IMR-90 (cell line): Measurements from ENCODE around the gene RUNX1. TPM values are rescaled to one million over a fixed set of nuclear protein-coding genes. Genes with fewer than 3 reads are reported as not detected.
A peak's percentile ranks its signal among the peaks of the same experiment; 100 is the strongest.

Experiments
- ATAC-seq: fragments of 200-7000 bp; cut with Tn5 transposase; 2 replicates; pipeline ENCODE4 v1.9.1; 2020; ENCODE audit warnings: low read depth, mild to moderate bottlenecking, moderate library complexity
- BruUV-seq: library from RNA; stranded (reverse); fragments of 400-500 nt; replicated peaks from 2 replicates; lab custom pipeline; 2021; lab: Mats Ljungman, UMichigan
- CTCF ChIA-PET: fragments of 300-600 bp; formaldehyde crosslinking; extraction: SDS; loops from one replicate; lab custom pipeline; 2021; ENCODE audit warnings: antibody characterized with exemption; lab: Yijun Ruan, JAX
- POLR2A ChIA-PET: fragments of 300-600 bp; sonication (Branson Sonifier 250); formaldehyde crosslinking; loops from one replicate; lab custom pipeline; 2022; ENCODE audit warnings: antibody characterized with exemption; ENCODE audit not compliant: unreplicated experiment; lab: Charles Lee
- DNase-seq: peaks from one replicate; pipeline ENCODE4 v3.0.0; 2013
- H2AFZ ChIP-seq: replicated peaks from 2 replicates; pipeline ENCODE3; 2013; ENCODE audit warnings: low read length, mild to moderate bottlenecking; ENCODE audit not compliant: poor library complexity
- H2AK5ac ChIP-seq: 2 replicates; pipeline ENCODE4 v1.6.1; 2013; ENCODE audit warnings: low read depth, low read length, inconsistent platforms
- H2AK9ac ChIP-seq: replicated peaks from 2 replicates; pipeline ENCODE3; 2013; ENCODE audit warnings: mild to moderate bottlenecking, low read depth, low read length, moderate library complexity; ENCODE audit not compliant: poor library complexity
- H2BK120ac ChIP-seq: 2 replicates; pipeline ENCODE4 v1.6.1; 2013; ENCODE audit warnings: low read depth, low read length, inconsistent platforms
- H2BK15ac ChIP-seq: 3 replicates; pipeline ENCODE4 v1.6.1; 2013; ENCODE audit warnings: low read depth, low read length, inconsistent platforms
- H2BK20ac ChIP-seq: 2 replicates; pipeline ENCODE4 v1.6.1; 2013; ENCODE audit warnings: low read depth, mild to moderate bottlenecking, inconsistent platforms, low read length, moderate library complexity
- H2BK5ac ChIP-seq: 2 replicates; pipeline ENCODE4 v1.6.1; 2013; ENCODE audit warnings: mild to moderate bottlenecking, low read depth, low read length, inconsistent platforms; ENCODE audit not compliant: poor library complexity, severe bottlenecking
- H3K14ac ChIP-seq: replicated peaks from 2 replicates; pipeline ENCODE4 v1.6.1; 2013; ENCODE audit warnings: low read depth, low read length, inconsistent platforms
- H3K18ac ChIP-seq: 2 replicates; pipeline ENCODE4 v1.6.1; 2013; ENCODE audit warnings: low read depth, low read length, control low read depth
- H3K23ac ChIP-seq: 2 replicates; pipeline ENCODE4 v1.6.1; 2013; ENCODE audit warnings: low read depth, low read length, inconsistent platforms
- H3K27ac ChIP-seq: 2 replicates; pipeline ENCODE4 v1.5.1; 2013; ENCODE audit warnings: mild to moderate bottlenecking, control low read depth, low read length; ENCODE audit not compliant: insufficient read depth
- H3K27me3 ChIP-seq: 2 replicates; pipeline ENCODE4 v1.6.1; 2013; ENCODE audit warnings: low read length; ENCODE audit not compliant: control insufficient read depth, insufficient read depth
- H3K36me3 ChIP-seq: 2 replicates; pipeline ENCODE4 v1.6.1; 2013; ENCODE audit warnings: low read length, mixed read lengths; ENCODE audit not compliant: control insufficient read depth, insufficient read depth
- H3K4ac ChIP-seq: 2 replicates; pipeline ENCODE4 v1.6.1; 2013; ENCODE audit warnings: low read depth, low read length, inconsistent platforms
- H3K4me1 ChIP-seq: 2 replicates; pipeline ENCODE4 v1.6.1; 2013; ENCODE audit warnings: low read length, mixed read lengths; ENCODE audit not compliant: control insufficient read depth, insufficient read depth
- H3K4me2 ChIP-seq: 2 replicates; pipeline ENCODE4 v1.6.1; 2013; ENCODE audit warnings: low read depth, mild to moderate bottlenecking, control low read depth, low read length, moderate library complexity
- H3K4me3 ChIP-seq: 2 replicates; pipeline ENCODE4 v1.5.1; 2013; ENCODE audit warnings: low read depth, mild to moderate bottlenecking, control low read depth, low read length, moderate library complexity; ENCODE audit not compliant: insufficient read depth
- H3K56ac ChIP-seq: 2 replicates; pipeline ENCODE4 v1.6.1; 2013; ENCODE audit warnings: low read length, inconsistent platforms; ENCODE audit not compliant: insufficient read depth; ENCODE audit errors: extremely low read depth
- H3K79me1 ChIP-seq, 2 experiments: 2 replicates each; pipeline ENCODE4 v1.6.1; 2013; ENCODE audit warnings: low read length in 2 of 2, inconsistent platforms in 1 of 2, low read depth in 1 of 2
- H3K9ac ChIP-seq: 2 replicates; pipeline ENCODE4 v1.6.1; 2013; ENCODE audit warnings: low read depth, low read length, control low read depth
- H3K9me1 ChIP-seq: 2 replicates; pipeline ENCODE4 v1.6.1; 2013; ENCODE audit warnings: low read length, inconsistent platforms; ENCODE audit not compliant: insufficient read depth
- H3K9me3 ChIP-seq: 2 replicates; pipeline ENCODE4 v1.6.1; 2013; ENCODE audit warnings: low read length; ENCODE audit not compliant: control insufficient read depth, insufficient read depth
- H4K20me1 ChIP-seq: 2 replicates; pipeline ENCODE4 v1.6.1; 2013; ENCODE audit warnings: low read length, inconsistent platforms; ENCODE audit not compliant: insufficient read depth
- H4K5ac ChIP-seq: 2 replicates; pipeline ENCODE4 v1.6.1; 2013; ENCODE audit warnings: mild to moderate bottlenecking, low read depth, low read length, control low read depth
- H4K8ac ChIP-seq, 2 experiments: 2 replicates each; pipeline ENCODE4 v1.6.1; 2013; ENCODE audit warnings: low read depth in 2 of 2, low read length in 2 of 2, control low read depth in 1 of 2, inconsistent platforms in 1 of 2
- H4K91ac ChIP-seq: 2 replicates; pipeline ENCODE4 v1.6.1; 2013; ENCODE audit warnings: low read depth, low read length, inconsistent platforms; ENCODE audit not compliant: insufficient read depth
- CEBPB ChIP-seq: IDR thresholded peaks from 2 replicates; pipeline ENCODE4 v1.6.1; 2012; ENCODE audit warnings: low read depth, low read length, improper control_type of control experiment
- MAZ ChIP-seq: IDR thresholded peaks from 2 replicates; pipeline ENCODE4 v1.6.1; 2012; ENCODE audit warnings: low read depth, mild to moderate bottlenecking, low read length, improper control_type of control experiment, moderate library complexity, borderline replicate concordance
- NFE2L2 ChIP-seq: fragments of 150-350 bp; IDR thresholded peaks from 2 replicates; pipeline ENCODE4 v1.6.1; 2016; ENCODE audit warnings: low read depth, mild to moderate bottlenecking, low read length
- SMC3 ChIP-seq: fragments of 150-350 bp; IDR thresholded peaks from 2 replicates; pipeline ENCODE4 v1.6.1; 2016; ENCODE audit warnings: low read depth, mild to moderate bottlenecking, antibody characterized with exemption, low read length, moderate library complexity
- WGBS, 2 experiments: methylation state at CpG; one replicate each; pipeline versions ENCODE4 v1.1.5 to v1.1.7; 2013; ENCODE audit warnings: missing lambda C conversion rate in 2 of 2; ENCODE audit not compliant: insufficient read length in 1 of 2; ENCODE audit errors: extremely low coverage in 2 of 2; 5-methylcytosine and 5-hydroxymethylcytosine counted together
- dilution Hi-C: fragments of 300-500 bp; cut with HindIII; formaldehyde crosslinking; loops from one replicate; pipeline ENCODE4 v1.14.3; 2018; ENCODE audit warnings: low sequenced_read_pairs; ENCODE audit not compliant: unreplicated experiment
- in situ Hi-C: fragments of 300-500 bp; cut with MboI; formaldehyde crosslinking; loops from 3 replicates; pipeline ENCODE4 v1.14.3; 2019; ENCODE audit warnings: low sequenced_read_pairs, inconsistent platforms, mixed read lengths
- intact Hi-C: fragments of 100-400 bp; cut with micrococcal nuclease; formaldehyde crosslinking; loops from 2 replicates; pipeline ENCODE4 v1.10.0; 2022
- polyA plus RNA-seq, 3 experiments: library from polyadenylated mRNA; depleted of rRNA; stranded (reverse); fragments of >200 nt; gene quantifications; 2 replicates each; pipeline ENCODE4 v1.2.3, GENCODE V29; 2012; ENCODE audit warnings: low replicate concordance in 1 of 3
- total RNA-seq: library from RNA; depleted of rRNA; stranded (reverse); fragments of >200 nt; gene quantifications from 2 replicates; pipeline ENCODE4 v1.2.3, GENCODE V29; 2012
- TF ChIP-seq, protein P1 (sequence below): conservative IDR thresholded peaks from 2 replicates; pipeline ENCODE4 v1.5.1; 2012; ENCODE audit warnings: mild to moderate bottlenecking, low read depth, low read length, improper control_type of control experiment
- TF ChIP-seq, protein P2 (sequence below): fragments of 150-350 bp; IDR thresholded peaks from 2 replicates; pipeline ENCODE4 v1.6.1; 2017; ENCODE audit warnings: mild to moderate bottlenecking, antibody characterized with exemption, low read length, low read depth

Gene RUNX1
- total and polyA plus RNA-seq, 2 of the 4 experiments (the other 2 are of a cell fraction), result 34.5 to 56.5 TPM

DNA sequence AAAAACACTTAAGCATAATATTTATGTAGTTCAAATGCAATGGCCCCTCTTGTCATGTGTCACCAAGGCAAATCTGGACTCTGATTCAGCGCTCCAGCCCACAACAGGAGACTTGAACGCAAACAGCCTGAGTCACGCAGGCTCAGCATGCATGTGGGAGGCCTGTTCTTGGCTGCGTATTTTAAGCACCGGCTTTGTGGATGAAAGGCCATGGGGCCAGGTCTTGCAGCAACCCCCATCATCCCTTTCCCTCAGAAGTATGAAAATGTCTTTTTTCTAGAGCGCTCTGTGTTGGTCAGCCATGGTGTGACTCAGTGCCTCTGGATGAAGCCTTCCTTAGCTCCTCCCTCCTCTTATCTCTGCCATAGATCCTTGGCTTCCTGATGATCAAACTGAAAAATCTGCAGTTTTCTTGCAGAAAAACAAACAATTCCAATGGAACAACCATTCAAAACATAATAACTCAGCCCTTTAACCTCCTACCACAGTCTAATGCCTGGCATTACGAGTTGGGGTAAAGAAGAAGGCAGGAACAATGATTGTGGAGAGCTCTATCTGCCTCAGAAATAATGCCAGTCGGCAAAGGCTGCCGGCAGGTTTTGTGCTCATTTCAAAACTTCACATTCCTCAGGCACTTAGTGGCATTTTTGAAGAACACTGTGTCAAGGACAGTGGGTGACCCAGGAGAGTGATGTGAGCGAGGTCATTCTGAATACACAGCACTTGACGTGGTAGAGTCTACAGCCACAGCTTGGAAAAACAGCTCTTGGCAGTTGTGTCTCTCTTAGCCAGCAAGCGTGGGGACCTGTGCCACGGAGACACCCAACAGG is 212.8 kb downstream of the RUNX1 start (continued):
- peak; percentile 76; the same call in 1 of the 2 replicates for TF ChIP-seq MAZ
- TF ChIP-seq NFE2L2, result peak; percentile 98

DNA sequence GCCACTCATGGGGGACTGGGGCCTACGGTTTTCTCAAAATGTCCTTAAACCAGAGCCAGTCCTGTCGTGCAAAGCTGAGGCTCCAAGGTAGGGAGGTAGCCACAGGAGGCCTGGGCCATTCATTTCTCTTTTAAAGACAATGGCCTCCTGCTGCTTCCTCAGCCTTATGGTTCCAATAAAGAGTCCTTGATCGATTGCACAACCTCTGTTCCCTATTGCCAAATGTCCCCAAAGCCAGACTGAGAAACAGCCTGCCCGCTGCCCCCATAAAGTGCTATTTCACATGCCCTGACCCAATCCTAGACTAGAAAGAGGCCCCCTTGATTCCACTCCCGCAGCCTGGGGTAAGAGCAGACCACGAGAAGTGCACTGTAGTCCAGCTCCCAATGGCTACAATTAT is 213.6 kb downstream of the RUNX1 start:
- Histone ChIP-seq H2AK5ac (peak overlapping the region; percentile 83), H3K36me3 (peaks cover 44% of the 10 kb centered on the region), H2AK9ac (no peak overlapping the region), H2BK5ac (peak overlapping the region; percentile 64), H3K18ac (peak overlapping the region; percentile 3), H3K23ac (peak overlapping the region; percentile 69), H3K4me3 (no peak overlapping the region), H4K8ac (peak overlapping the region; percentile 34 to 74; a peak in 2 of 4 replicates), H3K27me3 (no peaks in the 10 kb centered on the region), H4K5ac (peak overlapping the region; percentile 66), H3K4me1 (peaks cover 28% of the 10 kb centered on the region), H2AFZ (no peak overlapping the region), H3K4me2 (no peak overlapping the region), H4K91ac (peak overlapping the region; percentile 88), H3K56ac (no peak overlapping the region), H3K4ac (peak overlapping the region; percentile 89), H2BK15ac (peak overlapping the region; percentile 37; the same call in 1 of the 3 replicates), H3K9me1 (peaks cover 35% of the 10 kb centered on the region), H3K79me1 (peaks cover 48 to 87% of the 10 kb centered on the region in 2 experiments), H3K14ac (peak overlapping the region; percentile 75; the same call in 1 of the 2 replicates), H4K20me1 (peaks cover 61% of the 10 kb centered on the region), H3K9ac (no peak overlapping the region), H3K9me3 (no peaks in the 10 kb centered on the region), H2BK20ac (peak overlapping the region; percentile 71), H3K27ac (peak overlapping the region; percentile 52), H2BK120ac (peak overlapping the region; percentile 75)
- 33% methylated on average over 1 of the region's 6 CpGs; no CpG with 5 or more reads in 1 of the 2 experiments for WGBS, 2 experiments
- ATAC-seq (no peak), DNase-seq (no peak)
- no TSS peak for BruUV-seq
- CTCF ChIA-PET, result no interaction called here
- in situ Hi-C loops (no loop called here), intact Hi-C loops (no loop called here), dilution Hi-C loops (no loop called here)
- TF ChIP-seq, protein P1, sequence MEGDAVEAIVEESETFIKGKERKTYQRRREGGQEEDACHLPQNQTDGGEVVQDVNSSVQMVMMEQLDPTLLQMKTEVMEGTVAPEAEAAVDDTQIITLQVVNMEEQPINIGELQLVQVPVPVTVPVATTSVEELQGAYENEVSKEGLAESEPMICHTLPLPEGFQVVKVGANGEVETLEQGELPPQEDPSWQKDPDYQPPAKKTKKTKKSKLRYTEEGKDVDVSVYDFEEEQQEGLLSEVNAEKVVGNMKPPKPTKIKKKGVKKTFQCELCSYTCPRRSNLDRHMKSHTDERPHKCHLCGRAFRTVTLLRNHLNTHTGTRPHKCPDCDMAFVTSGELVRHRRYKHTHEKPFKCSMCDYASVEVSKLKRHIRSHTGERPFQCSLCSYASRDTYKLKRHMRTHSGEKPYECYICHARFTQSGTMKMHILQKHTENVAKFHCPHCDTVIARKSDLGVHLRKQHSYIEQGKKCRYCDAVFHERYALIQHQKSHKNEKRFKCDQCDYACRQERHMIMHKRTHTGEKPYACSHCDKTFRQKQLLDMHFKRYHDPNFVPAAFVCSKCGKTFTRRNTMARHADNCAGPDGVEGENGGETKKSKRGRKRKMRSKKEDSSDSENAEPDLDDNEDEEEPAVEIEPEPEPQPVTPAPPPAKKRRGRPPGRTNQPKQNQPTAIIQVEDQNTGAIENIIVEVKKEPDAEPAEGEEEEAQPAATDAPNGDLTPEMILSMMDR, result no peak
- TF ChIP-seq, protein P2, sequence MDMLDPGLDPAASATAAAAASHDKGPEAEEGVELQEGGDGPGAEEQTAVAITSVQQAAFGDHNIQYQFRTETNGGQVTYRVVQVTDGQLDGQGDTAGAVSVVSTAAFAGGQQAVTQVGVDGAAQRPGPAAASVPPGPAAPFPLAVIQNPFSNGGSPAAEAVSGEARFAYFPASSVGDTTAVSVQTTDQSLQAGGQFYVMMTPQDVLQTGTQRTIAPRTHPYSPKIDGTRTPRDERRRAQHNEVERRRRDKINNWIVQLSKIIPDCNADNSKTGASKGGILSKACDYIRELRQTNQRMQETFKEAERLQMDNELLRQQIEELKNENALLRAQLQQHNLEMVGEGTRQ, result no peak
- TF ChIP-seq CEBPB (peak; percentile 96), SMC3 (no peak), MAZ (no peak)
- POLR2A ChIA-PET, result no interaction called here
